ENCODE results near the gene DUSP19.

The DUSP19 gene

DNA sequence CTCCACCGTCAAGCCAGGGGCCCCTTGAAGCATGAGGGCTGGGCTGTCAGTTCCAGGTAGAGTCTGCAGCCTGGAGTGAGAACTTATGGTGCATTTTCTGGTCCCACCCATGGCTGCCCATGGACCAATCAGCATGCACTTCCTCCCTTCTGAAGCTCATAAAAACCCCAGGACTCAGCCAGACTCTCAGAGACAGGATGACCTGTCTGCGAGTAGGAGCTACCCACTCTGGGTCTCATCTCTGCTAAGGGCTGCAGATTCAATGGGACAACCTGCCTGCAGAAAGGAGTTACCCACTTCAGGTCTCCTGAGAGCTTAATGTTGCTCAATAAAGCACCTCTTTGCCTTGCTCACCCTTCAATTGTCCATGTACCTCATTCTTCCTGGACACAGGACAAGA, 9.4 kb upstream of the DUSP19 start:
- DNase-seq = no peak

DNA sequence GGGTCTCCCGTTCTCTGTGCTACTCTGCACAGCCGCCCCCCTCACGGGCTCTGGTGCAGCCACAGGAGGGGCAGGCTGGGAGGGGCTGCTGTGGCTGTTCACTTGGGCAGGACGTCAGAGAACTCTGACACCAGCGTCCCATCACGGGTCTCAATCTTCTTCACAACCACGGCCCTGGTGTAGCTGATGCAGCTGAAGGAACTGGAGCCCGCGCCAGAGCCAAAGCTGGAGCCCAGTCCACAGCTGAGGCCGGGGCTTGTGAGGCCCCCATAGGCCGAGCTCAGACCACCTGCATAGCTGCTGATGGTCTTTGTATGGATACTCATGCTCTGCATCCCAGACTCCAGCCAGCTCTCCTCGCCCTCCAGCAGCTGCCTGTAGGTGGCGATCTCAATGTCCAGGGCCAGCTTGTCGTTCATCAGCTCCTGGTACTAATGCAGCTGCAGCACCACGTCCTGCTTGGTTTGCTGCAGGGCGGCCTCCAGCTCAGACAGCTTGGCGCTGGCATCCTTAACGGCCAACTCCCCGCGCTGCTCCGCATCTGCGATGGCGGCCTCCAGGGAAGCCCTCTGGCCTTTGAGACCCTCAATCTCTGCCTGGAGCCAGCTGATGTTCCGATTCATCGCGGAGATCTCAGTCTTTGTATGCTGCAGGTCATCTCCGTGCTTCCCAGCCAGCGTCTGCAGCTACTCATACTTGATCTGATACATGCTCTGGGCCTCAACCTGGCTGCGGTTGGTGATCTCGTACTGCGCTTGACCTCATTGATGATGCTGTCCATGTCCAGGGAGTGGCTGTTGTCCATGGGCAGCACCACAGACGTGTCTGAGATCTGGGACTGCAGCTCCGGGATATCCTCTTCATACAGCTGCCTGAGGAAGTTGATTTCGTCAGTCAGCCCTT, 7.4 kb upstream of the DUSP19 start:
- DNase-seq = no peak

DNA sequence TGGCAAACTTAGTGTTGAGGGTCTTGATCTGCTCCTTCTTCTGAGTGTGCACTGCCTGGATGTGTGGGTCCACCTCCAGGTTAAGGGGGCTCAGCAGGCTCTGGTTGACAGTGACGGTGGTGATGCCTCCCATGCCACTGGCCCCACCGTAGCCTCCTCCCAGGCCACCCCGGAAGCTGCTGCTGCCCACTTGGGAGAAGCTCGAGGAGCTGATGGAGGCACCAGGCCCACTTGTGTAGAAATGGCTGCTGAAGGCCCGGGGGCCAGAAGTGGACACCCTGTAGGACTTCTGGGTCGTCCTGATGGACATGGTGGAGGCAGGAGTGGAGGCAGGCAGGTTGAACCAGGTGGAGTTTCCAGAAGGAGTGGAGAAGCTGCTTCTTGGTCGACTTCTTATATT, 6.4 kb upstream of the DUSP19 start:
- DNase-seq = no peak

DNA sequence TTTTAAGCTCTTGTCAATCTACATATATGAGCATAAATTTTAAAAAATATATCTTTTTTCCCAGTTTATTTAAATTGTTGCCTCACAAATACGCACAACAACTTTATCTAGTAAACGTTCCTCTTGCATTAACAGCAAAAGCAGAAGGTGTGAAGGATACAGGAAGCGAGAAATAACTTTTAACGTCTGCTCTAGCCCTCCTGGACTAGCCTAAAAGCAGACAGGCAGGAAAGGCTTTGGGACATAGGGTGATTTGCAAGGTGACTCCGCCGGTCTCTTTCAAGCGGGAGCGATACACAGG, 434 bp upstream of the DUSP19 start:
- peak; percentile 40 for DNase-seq

DNA sequence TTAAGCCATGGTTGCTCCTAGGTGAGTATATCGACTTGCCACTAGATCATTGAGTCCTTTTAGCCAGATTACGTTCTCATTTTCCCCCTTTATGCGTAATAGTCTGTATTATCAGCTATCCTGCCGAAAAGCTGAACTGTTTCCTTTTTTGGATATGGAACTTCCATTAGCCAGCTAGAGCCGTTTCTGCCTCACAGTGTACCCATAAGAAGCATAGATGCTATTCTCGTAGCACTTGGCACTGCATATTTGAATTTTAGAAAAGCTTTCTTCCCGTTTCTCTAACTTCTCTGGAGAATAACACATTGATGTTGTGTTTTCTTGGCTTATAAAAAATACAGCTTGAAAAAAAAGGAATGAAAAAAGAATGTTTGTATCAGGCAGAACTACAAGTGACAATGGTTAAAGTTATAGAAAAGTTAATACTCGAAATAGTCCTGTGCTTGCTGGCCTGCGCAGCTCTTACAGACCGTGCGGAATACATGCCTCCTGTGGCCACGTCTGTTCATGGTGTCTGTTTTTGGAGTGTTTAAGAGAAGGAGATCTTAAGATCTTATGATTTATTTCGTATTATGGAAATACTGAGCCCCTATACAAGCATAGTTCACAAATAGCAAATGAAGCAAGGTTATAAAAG, 710 bp downstream of the DUSP19 start:
- DNase-seq = no peak

DNA sequence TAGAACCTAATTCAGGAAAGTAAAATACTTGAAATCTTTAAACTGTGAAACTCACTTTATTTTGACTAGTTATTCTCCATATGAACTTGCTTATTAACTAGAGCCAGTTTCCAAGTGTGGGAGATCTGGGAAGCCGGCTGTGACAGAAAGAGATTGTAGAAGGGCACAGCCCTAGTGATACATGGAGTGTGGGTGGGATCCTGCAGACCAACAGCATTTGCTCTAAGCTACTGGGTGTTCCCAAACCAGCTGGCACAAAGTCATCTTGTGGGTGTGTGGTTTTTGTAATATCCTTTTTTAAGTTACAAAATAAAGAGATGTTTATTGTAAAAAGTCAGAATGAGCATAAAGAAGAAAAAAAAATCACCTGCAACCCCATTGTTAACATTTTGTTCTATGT, 3.4 kb downstream of the DUSP19 start:
- no peak for DNase-seq

DNA sequence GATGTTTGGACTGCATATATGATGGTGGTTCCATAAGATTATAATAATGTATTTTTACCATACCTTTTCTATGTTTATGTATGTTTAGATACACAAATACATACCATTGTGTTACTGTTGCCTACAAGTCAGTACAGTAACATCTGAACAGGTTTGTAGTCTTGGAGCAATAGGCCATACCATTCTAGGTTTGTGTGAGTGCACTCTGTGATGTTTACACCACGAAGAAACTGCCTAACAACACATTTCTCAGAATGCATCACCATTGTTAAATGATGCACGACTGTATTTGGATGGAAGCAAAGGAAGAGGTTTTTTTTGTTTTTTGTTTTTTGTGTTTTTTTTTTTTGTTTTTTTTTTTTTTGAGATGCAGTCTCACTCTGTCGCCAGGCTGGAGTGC, 9.5 kb downstream of the DUSP19 start:
- DNase-seq = no peak

DNA sequence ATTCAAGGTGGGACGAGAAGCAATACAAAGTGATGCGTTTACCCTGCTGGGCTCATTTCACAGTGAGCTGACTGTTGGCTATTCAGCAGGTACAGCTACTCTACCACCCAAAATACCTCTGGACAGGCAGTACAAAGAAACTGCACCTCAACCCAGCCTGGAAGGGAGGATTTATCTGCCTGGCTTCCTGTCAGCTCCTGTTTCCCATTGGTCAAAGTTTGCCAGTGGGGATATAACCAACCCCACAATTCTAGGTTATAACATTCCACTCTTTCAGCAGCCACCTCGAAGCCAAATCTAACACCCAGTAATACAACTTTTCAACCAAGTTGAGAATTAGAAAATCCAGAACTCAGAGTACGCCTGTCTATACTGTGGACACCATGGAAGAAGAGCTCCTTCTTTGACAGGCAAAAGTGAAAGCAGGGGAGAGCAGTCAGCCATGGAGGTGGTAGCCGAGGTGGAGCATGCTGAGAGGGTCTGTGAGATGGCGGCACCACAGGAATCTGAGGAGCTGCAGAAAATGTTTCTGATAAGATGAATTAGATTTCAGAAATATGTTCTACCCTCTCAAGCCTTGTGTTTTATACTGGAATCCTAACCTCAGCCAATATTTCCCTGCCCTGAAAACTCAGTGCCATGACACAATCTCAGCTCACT, 10.8 kb downstream of the DUSP19 start:
- DNase-seq = no peak

DNA sequence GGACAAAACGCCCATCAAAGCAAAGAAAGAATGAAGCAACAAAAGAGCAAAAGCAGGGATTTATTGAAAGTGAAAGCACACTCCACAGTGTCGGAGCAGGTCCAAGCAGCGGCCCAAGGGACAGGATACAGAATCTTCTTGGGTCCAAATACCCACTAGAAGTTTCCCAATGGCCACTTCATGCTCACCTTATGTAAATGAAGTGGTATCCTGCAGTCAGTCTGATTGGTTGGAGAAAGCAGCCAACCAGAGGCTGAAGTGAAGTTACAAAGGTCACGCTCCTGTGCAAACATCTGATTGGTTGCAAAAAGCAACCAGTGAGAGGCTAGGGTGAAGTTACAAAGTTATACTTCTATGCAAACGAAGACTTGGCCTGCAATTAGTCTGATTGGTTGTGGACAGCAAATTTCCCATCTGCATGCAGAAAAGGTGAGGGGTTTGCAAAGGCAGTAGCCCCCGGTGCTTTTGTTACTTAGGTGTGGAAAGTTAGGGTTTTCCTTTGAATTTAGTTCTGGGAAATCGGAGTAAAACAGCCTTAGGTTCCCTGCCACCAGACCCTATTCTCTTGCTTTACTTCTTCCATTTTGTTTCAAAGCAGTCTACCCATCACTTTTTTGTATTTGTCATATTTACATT, 12.9 kb downstream of the DUSP19 start:
- no peak for DNase-seq

DNA sequence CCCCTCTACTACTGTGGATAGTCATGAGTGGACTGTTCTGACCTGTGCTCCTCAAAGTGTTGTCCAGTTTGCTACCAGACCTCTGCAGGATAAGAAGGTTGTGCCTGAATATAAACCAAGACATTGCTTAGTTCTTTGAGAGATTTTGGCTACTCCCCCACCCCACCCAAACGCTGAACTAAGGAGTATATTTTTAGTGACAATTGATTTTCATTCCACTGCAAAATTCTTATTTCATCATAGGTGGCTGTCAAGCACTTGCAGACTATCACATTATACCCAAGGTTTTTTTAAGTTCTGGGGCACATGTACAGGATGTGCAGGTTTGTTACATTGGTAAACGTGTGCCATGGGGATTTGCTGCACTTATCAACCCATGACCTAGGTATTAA, 13.4 kb downstream of the DUSP19 start:
- DNase-seq = no peak

DNA sequence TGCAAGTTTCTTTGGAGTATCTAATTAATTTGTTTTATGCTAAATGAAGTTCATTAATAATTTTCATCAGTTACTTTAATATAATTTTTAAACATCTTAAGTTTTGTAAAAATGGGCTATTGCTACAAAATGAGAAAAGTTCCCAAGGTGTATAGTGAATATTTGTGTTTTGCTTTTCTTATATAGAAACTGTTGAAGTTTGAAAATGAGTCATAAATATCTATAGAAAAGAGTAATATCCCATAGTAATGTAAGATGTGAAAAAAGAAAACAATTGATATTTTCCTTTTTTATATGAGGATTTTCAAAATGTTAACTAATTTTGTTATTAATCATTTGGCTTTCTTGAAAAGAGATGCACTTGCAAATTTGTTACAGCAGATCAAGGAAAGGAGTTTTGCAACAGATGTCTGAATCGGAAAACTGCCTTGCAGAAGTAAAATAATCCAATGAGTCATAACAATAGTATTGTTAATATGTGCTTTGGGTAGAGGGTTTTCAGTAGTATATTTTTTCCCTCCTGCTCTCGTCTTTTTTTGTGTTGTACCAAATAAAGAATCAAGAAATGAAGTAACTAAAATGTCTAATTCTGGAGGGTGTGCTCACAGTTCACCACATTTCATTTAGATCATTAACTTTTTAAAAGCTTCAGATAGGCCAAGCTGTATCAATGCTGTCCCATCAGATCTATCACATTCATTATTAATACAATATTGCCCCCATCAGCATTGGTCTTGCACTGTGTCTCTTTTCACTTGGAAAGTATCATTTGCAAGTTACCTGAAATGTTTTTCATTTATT, 15.5 kb downstream of the DUSP19 start:
- no peak for DNase-seq

DNA sequence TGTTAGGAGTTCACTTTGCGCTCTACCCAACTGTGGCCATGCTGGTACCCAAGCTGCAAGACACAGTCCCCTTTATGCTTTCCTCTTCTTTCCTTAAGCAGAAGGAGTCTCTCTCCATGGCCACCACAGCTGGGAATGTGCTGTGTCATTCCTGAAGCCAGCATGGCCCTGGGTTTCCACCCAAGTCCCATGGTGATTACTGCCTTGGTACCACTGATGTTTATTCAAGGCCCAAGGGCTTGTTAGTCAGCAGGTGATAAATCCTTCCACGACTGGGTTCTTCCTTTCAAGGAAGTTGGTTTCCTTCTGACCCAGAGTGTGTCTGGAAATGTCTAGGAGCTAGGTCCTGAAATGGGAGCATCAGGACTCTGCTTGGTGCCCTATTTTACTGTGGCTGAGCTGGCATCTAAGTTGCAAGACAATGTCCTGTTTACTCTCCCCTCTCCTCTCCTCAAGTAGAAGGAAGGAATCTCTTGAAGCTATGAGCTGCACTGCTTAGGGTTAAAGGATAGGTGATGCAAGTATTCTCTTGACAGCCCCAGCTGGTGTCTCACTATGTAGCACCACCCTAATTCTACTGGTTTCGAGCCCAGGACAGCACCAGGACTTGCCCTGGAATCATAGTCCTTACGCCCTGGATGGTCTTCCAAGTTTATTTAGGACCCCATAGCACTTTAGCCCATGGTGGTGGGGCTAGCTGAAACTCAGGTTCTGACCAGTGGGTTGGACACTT, 27.0 kb downstream of the DUSP19 start:
- DNase-seq = no peak

DNA sequence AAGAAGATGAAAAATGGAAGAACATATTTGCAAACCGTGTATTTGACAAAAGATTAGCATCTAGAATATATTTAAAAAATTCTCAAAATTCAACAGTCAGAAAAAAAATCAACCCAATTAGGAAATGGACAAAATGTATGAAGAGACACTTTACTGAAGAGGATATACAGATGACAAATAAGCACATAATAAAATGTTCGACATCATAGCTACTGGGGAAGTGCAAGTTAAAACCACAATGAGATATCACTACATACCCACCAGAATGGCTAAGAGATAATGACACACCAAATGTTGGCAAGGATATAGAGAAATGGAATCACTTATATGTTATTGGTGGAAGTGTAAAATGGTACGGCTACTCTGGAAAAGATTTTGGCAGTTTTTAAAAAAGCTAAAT, 34.0 kb downstream of the DUSP19 start:
- no peak for DNase-seq

DNA sequence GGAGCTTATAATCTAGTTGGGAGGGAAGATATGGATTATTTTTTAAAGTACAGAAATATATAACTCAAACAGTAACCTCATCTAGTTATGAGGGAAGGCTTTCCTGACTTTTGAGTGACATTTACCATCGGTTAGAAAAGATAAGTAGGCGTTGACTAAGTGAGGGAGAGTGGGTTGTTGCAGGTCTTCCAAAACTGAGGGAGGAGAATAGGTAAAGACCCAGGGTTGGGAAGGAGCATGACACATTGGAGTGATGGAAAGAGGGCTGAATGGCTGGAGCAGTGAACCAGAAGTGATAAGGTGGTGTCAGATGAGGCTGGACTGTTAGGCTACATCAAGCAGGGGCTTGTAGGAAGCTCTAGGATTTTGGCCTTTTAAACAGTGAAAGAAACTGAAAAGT, 35.1 kb downstream of the DUSP19 start:
- DNase-seq = no peak

DNA sequence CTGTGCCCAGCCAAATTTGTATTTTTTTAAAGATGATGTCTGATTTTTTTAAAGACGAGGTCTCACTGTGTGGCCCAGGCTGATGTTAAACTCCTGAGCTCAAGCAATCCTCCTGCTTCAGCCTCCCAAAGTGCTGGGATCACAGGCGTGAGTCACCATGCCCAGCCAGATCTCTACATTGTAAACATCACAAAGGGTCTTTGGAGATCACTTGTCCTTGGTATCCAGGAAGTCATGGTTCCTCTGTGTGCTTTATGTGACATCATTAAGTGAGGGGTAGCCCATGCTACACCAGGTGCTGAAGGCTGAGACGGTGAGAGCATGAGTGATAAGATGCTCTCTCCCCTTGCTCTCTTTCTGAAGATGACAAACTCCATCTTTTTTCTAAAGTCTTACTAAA, 38.7 kb downstream of the DUSP19 start:
- DNase-seq = no peak

DNA sequence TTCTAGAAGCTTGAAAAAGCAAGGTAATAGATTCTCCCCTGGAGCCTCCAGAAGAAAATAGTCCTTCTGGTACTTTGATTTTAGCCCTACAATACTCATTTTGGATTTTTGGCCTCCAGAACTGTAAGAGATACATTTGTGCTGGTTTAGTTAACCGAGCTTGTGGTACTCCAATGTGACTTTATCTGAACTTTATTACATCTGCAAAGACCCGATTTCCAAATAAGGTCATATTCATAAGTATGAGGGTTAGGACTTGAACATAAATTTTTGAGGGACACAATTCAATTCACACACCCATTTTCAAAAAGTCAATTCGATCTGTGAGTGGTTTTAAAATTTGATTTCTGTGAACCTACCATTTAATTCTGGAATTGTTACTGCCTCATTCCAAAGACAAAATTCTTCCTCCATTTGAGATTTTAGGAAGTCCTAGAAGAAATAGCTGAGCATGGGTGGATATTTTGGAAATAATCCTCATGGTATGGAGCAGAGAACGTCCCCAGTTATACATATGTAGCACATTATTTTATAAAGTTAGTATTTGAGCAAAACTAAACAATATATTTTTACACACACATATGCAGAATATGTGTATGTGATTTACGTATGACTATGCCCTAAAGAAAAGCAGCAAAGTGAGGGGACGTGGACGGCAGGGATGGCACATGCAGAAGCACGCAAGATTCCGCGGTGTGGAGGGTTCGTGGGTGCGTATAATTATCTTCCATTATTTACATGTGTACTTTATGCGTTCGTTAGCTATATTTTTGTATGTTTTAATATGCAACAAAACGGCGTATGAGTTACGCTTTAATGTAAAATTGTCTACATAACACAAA, 44.8 kb downstream of the DUSP19 start:
- DNase-seq = peak; percentile 4

DNA sequence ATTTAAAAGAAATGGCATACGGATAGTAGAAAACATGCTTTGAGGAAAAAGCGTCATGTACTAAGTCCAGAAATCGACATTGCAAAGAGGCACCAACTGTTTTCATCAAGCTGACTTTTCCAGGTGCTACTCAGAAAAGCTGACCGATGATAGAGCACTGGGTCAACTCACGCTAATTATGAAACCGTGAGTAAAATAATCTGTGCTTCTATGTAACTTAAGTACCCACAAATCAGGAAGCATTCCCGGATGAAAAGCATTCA, 45.3 kb downstream of the DUSP19 start:
- DNase-seq = no peak

DNA sequence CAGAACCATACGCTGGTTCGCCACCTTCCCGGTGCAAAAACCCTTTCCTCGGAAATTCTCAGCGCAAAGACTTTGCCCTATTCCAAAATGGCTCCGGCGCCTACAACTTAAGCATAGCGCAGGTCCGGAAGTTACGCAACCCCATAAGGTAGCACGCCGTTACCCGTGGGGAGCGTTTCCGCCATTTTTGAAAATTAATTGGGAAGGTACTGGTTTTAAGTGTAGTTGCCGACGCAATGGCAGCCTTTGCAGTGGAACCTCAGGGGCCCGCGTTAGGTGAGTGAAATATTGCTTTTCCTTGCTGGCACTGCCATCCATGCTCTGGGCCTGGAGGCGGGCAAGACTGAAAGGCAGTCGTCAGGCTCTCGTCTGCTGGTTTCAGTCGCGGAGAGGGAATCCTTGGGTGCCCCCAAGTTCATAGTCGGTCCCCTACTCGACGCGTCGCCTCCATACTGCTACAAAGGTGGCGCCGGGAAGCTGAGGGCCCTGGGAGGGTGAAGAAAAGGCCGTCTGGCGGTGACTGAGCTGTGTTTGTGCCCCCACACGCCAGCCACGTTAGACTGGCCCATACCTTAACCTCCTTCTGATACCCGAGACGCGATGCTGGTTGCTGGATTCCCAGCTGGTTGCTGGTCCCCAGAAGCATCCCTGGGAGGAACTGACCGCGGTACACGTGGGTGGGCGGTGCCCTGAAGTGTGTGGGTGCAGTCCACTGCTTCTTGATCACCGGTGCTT, 45.8 kb downstream of the DUSP19 start, which contains the start of gene NUP35:
NUP35 (plus strand) TSS at position 222 of the 735 bp plus-strand sequence; CDS start at position 237, 15 bp downstream.
- DNase-seq = peak; percentile 93

DNA sequence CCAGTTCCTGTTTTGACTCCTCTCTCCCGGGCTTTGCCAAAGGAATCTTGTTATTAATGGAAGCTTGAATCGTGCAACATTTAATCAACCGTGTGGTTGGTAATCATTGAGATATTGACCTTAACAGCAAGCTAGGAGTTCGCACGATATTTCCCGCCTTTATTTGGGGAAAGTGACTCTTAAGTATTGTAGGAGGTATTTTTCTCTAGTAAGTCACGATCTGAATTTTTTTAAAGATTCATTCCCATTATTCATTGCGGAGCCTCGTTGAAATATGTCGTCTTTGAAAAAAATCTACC, 46.4 kb downstream of the DUSP19 start:
- DNase-seq = no peak

DNA sequence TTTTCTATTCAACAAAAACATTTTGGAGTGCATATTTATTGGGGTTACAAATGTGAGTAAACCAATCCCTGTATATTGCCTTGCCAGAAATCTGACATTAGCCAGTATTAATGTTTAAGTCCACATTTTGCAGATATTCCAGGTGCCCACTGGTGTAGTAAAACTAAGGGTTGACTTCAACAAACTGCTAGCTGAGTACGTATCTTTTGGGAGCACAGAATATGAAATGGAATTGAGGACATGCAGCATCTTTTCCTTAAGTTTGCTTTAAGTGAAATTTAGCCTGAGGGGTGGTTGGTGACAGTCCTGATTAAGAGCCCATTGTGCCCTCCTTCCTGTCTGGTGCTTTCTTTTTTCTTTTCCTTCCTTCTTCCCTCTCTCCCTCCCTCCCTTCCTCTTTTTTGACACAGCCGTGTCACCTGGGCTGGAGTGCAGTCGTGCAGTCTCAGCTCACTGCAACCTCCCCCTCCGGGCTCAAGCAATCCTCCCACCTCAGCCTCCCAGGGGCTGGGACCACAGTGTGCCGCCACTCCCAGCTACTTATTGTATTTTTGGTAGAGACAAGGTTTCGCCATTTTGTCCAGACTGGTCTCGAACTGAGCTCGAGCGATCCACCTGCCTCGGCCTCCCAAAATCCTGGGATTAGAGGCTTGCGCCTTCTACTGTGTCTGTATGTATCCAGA, 47.3 kb downstream of the DUSP19 start:
- peak; percentile 6 for DNase-seq

All from RPMI8226 (cell line).